Vagina (tissue), 2 donors: ENCODE data around the gene RPUSD3. TPM values are rescaled to one million over a fixed set of nuclear protein-coding genes. Genes with fewer than 3 reads are reported as not detected.

Source experiments
- DNase-seq, 2 donors: peaks; one replicate each; pipeline ENCODE4 v3.0.0-alpha.2; 2017; ENCODE audit errors: extremely low spot score in 2 of 2
- H3K27ac ChIP-seq: fragments of 200-600 bp; sonication (generic); one replicate; pipeline ENCODE4 v1.5.1; 2019
- H3K27me3 ChIP-seq: fragments of 200-600 bp; sonication (generic); one replicate; pipeline ENCODE4 v1.5.1; 2019
- H3K36me3 ChIP-seq, 2 donors: fragments of 200-600 bp; sonication (generic); one replicate each; pipeline ENCODE4 v1.5.1; 2017 to 2019
- H3K4me1 ChIP-seq: fragments of 200-600 bp; sonication (generic); one replicate; pipeline ENCODE4 v1.5.1; 2019
- H3K4me3 ChIP-seq, 2 donors: fragments of 200-600 bp; sonication (generic); 1 replicate in 1 of 2; 2 replicates in 1 of 2; pipeline ENCODE4 v1.5.1; 2016 to 2019
- H3K9me3 ChIP-seq: fragments of 200-600 bp; sonication (generic); one replicate; pipeline ENCODE4 v1.5.1; 2019
- CTCF ChIP-seq, 3 experiments: fragments of 450-650 bp in 2 of 3; fragments of 200-600 bp in 1 of 3; sonication (generic) in 1 of 3; IDR thresholded peaks; one replicate each; pipeline ENCODE4 v1.5.1; 2017 to 2019; ENCODE audit warnings: antibody characterized with exemption in 3 of 3, mild to moderate bottlenecking in 2 of 3, moderate library complexity in 2 of 3
- POLR2A ChIP-seq, 2 donors: fragments of 450-650 bp; IDR thresholded peaks; one replicate each; pipeline ENCODE4 v1.6.1; 2017; ENCODE audit warnings: antibody characterized with exemption in 2 of 2, mild to moderate bottlenecking in 2 of 2, moderate library complexity in 2 of 2
- POLR2AphosphoS5 ChIP-seq, 2 donors: sonication (generic); formaldehyde crosslinking; IDR thresholded peaks; one replicate each; pipeline ENCODE4 v1.9.0; 2017; ENCODE audit warnings: antibody characterized with exemption in 2 of 2, mild to moderate bottlenecking in 2 of 2, low read depth in 1 of 2; ENCODE audit not compliant: insufficient read depth in 1 of 2
- intact Hi-C: fragments of 100-400 bp; cut with DNase I; formaldehyde crosslinking; loops from one replicate; pipeline ENCODE4 v1.15.1; 2023
- total RNA-seq: library from RNA; depleted of rRNA; stranded (reverse); fragments of >200 nt; gene quantifications from one replicate; pipeline ENCODE4 v1.2.3, GENCODE V29; 2016

The RPUSD3 gene
- total RNA-seq, 1 donor from 2014 or later = 50.6 TPM

GRCh38 chr3:9888540-9888939, 44.7 kb upstream of the RPUSD3 start:
- no peak overlapping the region for H3K4me3 ChIP-seq
- intact Hi-C loops = no loop called here
- DNase-seq = no peak
- H3K27me3 ChIP-seq = no peaks in the 10 kb centered on the region
- H3K27ac ChIP-seq = no peak overlapping the region
- TF ChIP-seq POLR2A (IDR thresholded peaks at IDR 0.05) (no peak), POLR2AphosphoS5 (IDR thresholded peaks at IDR 0.05; ENCODE audit: insufficient read depth in 1 of 2, low read depth in 1 of 2) (no peak), CTCF (IDR thresholded peaks at IDR 0.05) (no peak)
- H3K4me1 ChIP-seq = peaks cover 51% of the 10 kb centered on the region
- no peaks in the 10 kb centered on the region for H3K9me3 ChIP-seq
- peaks cover 0 to 15% of the 10 kb centered on the region in 2 donors for H3K36me3 ChIP-seq

GRCh38 chr3:9887480-9887879, 43.7 kb upstream of the RPUSD3 start:
- no peak overlapping the region for H3K4me3 ChIP-seq
- no peaks in the 10 kb centered on the region for H3K27me3 ChIP-seq
- TF ChIP-seq POLR2AphosphoS5 (IDR thresholded peaks at IDR 0.05; ENCODE audit: insufficient read depth in 1 of 2, low read depth in 1 of 2) = no peak
- no peak for TF ChIP-seq CTCF (IDR thresholded peaks at IDR 0.05)
- TF ChIP-seq POLR2A (IDR thresholded peaks at IDR 0.05) = no peak
- H3K27ac ChIP-seq = no peak overlapping the region
- intact Hi-C loops = no loop called here
- H3K4me1 ChIP-seq = peaks cover 43% of the 10 kb centered on the region
- H3K9me3 ChIP-seq = no peaks in the 10 kb centered on the region
- H3K36me3 ChIP-seq = peaks cover 0 to 6% of the 10 kb centered on the region in 2 donors
- no peak for DNase-seq

GRCh38 chr3:9886328-9886727, 42.5 kb upstream of the RPUSD3 start:
- no peak for TF ChIP-seq CTCF (IDR thresholded peaks at IDR 0.05)
- TF ChIP-seq POLR2AphosphoS5 (IDR thresholded peaks at IDR 0.05; ENCODE audit: insufficient read depth in 1 of 2, low read depth in 1 of 2) = no peak
- no peak for TF ChIP-seq POLR2A (IDR thresholded peaks at IDR 0.05)
- Histone ChIP-seq H3K4me3 (no peak overlapping the region), H3K36me3 (no peaks in the 10 kb centered on the region), H3K9me3 (no peaks in the 10 kb centered on the region), H3K4me1 (peaks cover 31% of the 10 kb centered on the region), H3K27me3 (no peaks in the 10 kb centered on the region), H3K27ac (no peak overlapping the region)
- intact Hi-C loops = no loop called here
- DNase-seq = no peak

GRCh38 chr3:9884555-9885165, 40.9 kb upstream of the RPUSD3 start:
- H3K4me1 ChIP-seq = peaks cover 30% of the 10 kb centered on the region
- intact Hi-C loops = no loop called here
- no peak for DNase-seq
- no peaks in the 10 kb centered on the region for H3K9me3 ChIP-seq
- H3K4me3 ChIP-seq = no peak overlapping the region
- H3K36me3 ChIP-seq = no peaks in the 10 kb centered on the region
- H3K27me3 ChIP-seq = no peaks in the 10 kb centered on the region
- H3K27ac ChIP-seq = peak overlapping the region; percentile 72
- no peak for TF ChIP-seq CTCF (IDR thresholded peaks at IDR 0.05)
- peak in 1 of 2 donors; percentile 84 for TF ChIP-seq POLR2AphosphoS5 (IDR thresholded peaks at IDR 0.05; ENCODE audit: insufficient read depth in 1 of 2, low read depth in 1 of 2)

- no peak for DNase-seq
- TF ChIP-seq POLR2AphosphoS5 (IDR thresholded peaks at IDR 0.05; ENCODE audit: insufficient read depth in 1 of 2, low read depth in 1 of 2) (no peak), CTCF (IDR thresholded peaks at IDR 0.05) (no peak), POLR2A (IDR thresholded peaks at IDR 0.05) (no peak)
- intact Hi-C loops = no loop called here
Measured at GRCh38 chr3:9883706-9884554, 40.1 kb upstream of the RPUSD3 start.

More at GRCh38 chr3:9883706-9884554, 40.1 kb upstream of the RPUSD3 start:
- H3K9me3 ChIP-seq = no peaks in the 10 kb centered on the region
- no peaks in the 10 kb centered on the region for H3K27me3 ChIP-seq
- peak overlapping the region; percentile 72 for H3K27ac ChIP-seq
- peaks cover 34% of the 10 kb centered on the region for H3K4me1 ChIP-seq
- H3K36me3 ChIP-seq = no peaks in the 10 kb centered on the region
- H3K4me3 ChIP-seq = no peak overlapping the region
